SK-N-SH (cell line): ENCODE measurements around the gene TNNC1. TPM values are rescaled to one million over a fixed set of nuclear protein-coding genes. Genes with fewer than 3 reads are reported as not detected.

Experiments used
- CTCF ChIA-PET: fragments of 300-600, 350-600 bp; formaldehyde crosslinking; extraction: SDS; loops from one replicate; lab custom pipeline; 2021; lab: Yijun Ruan, JAX
- POLR2A ChIA-PET: fragments of 350-600 bp; sonication (Branson Sonifier 250); formaldehyde crosslinking; extraction: SDS; loops from one replicate; lab custom pipeline; 2020; ENCODE audit warnings: antibody characterized with exemption, inconsistent platforms; lab: Yijun Ruan, JAX
- DNase-seq: peaks from one replicate; pipeline ENCODE4 v3.0.0; 2012
- H2AFZ ChIP-seq: fragments of 200-600 bp; sonication (generic); 2 replicates; pipeline ENCODE4 v1.8.1; 2016; ENCODE audit warnings: antibody characterized with exemption, mild to moderate bottlenecking, low read depth
- H3F3A ChIP-seq: fragments of 200-600 bp; sonication (generic); replicated peaks from 2 replicates; pipeline ENCODE3; 2016; ENCODE audit warnings: antibody characterized with exemption, mild to moderate bottlenecking; ENCODE audit not compliant: insufficient read depth
- H3K27ac ChIP-seq, 2 experiments: fragments of 200-500 bp in 1 of 2; fragments of 200-600 bp in 1 of 2; sonication (Bioruptor generic) in 1 of 2; sonication (generic), shearing (Covaris generic) in 1 of 2; 2 replicates each; pipeline versions ENCODE4 v1.5.1 to v1.6.1; 2014 to 2016; ENCODE audit warnings: low read depth in 2 of 2, inconsistent platforms in 1 of 2, low read length in 1 of 2, mild to moderate bottlenecking in 1 of 2, mixed read lengths in 1 of 2
- H3K27me3 ChIP-seq: fragments of 200-600 bp; sonication (generic), shearing (Covaris generic); 2 replicates; pipeline ENCODE4 v1.6.1; 2016; ENCODE audit warnings: mixed run types; ENCODE audit not compliant: insufficient read depth
- H3K36me3 ChIP-seq, 2 experiments: fragments of 200-500 bp in 1 of 2; fragments of 200-600 bp in 1 of 2; sonication (Bioruptor generic) in 1 of 2; sonication (generic) in 1 of 2; replicated peaks in 1 of 2; 2 replicates each; pipeline versions ENCODE3 to v1.5.1; 2014 to 2016; ENCODE audit warnings: low read length in 1 of 2, mild to moderate bottlenecking in 1 of 2; ENCODE audit not compliant: insufficient read depth in 2 of 2, control insufficient read depth in 1 of 2
- H3K4me1 ChIP-seq, 2 experiments: fragments of 200-500 bp in 1 of 2; fragments of 200-600 bp in 1 of 2; sonication (Bioruptor generic) in 1 of 2; sonication (generic), shearing (Covaris generic) in 1 of 2; 2 replicates each; pipeline versions ENCODE4 v1.5.1 to v1.6.1; 2014 to 2016; ENCODE audit warnings: low read depth in 1 of 2, low read length in 1 of 2, mixed run types in 1 of 2; ENCODE audit not compliant: insufficient read depth in 2 of 2, control insufficient read depth in 1 of 2
- H3K4me2 ChIP-seq: fragments of 200-600 bp; sonication (generic), shearing (Covaris generic); 2 replicates; pipeline ENCODE4 v1.6.1; 2017; ENCODE audit warnings: mixed run types
- H3K4me3 ChIP-seq, 2 experiments: fragments of 200-500 bp in 1 of 2; fragments of 200-600 bp in 1 of 2; sonication (Bioruptor generic) in 1 of 2; sonication (generic), shearing (Covaris generic) in 1 of 2; 2 replicates each; pipeline versions ENCODE4 v1.5.1 to v1.8.1; 2014 to 2016; ENCODE audit warnings: low read depth in 2 of 2, inconsistent platforms in 1 of 2, low read length in 1 of 2, mild to moderate bottlenecking in 1 of 2, mixed read lengths in 1 of 2, moderate library complexity in 1 of 2
- H3K79me2 ChIP-seq: fragments of 200-600 bp; sonication (generic); 2 replicates; pipeline ENCODE4 v1.8.1; 2017; ENCODE audit warnings: mild to moderate bottlenecking; ENCODE audit not compliant: insufficient read depth
- H3K9ac ChIP-seq: fragments of 200-600 bp; sonication (generic); 2 replicates; pipeline ENCODE4 v1.6.1; 2017; ENCODE audit warnings: mixed run types
- H3K9me2 ChIP-seq: fragments of 200-600 bp; sonication (generic); 2 replicates; pipeline ENCODE4 v1.6.1; 2017; ENCODE audit warnings: mixed run types
- H3K9me3 ChIP-seq: fragments of 200-600 bp; sonication (generic); 2 replicates; pipeline ENCODE4 v1.6.1; 2017; ENCODE audit warnings: mixed run types, mild to moderate bottlenecking, moderate library complexity
- H4K20me1 ChIP-seq: fragments of 200-600 bp; sonication (generic); 2 replicates; pipeline ENCODE4 v1.6.1; 2017; ENCODE audit warnings: mild to moderate bottlenecking, mixed run types; ENCODE audit not compliant: insufficient read depth
- CHD2 ChIP-seq: fragments of 150-350 bp; IDR thresholded peaks from 2 replicates; pipeline ENCODE4 v1.6.1; 2018; ENCODE audit warnings: low read length; ENCODE audit not compliant: partially characterized antibody
- CTCF ChIP-seq: fragments of 200-600 bp; sonication (generic); IDR thresholded peaks from 2 replicates; pipeline ENCODE4 v1.6.1; 2017; ENCODE audit warnings: antibody characterized with exemption, mild to moderate bottlenecking, moderate library complexity
- FOSL2 ChIP-seq: IDR thresholded peaks from 2 replicates; pipeline ENCODE4 v1.4.0; 2012; ENCODE audit warnings: low read depth, mild to moderate bottlenecking, moderate library complexity, borderline replicate concordance
- FOXM1 ChIP-seq: IDR thresholded peaks from 2 replicates; pipeline ENCODE4 v1.4.0; 2012; ENCODE audit warnings: low read depth, mild to moderate bottlenecking
- NFIC ChIP-seq: IDR thresholded peaks from 2 replicates; pipeline ENCODE4 v1.4.0; 2012; ENCODE audit warnings: borderline replicate concordance
- PBX3 ChIP-seq: IDR thresholded peaks from 2 replicates; pipeline ENCODE4; 2012
- POLR2AphosphoS5 ChIP-seq: IDR thresholded peaks from 2 replicates; pipeline ENCODE4 v1.6.1; 2012; ENCODE audit warnings: low read depth, low read length
- TAF1 ChIP-seq: IDR thresholded peaks from 2 replicates; pipeline ENCODE4 v1.6.1; 2012; ENCODE audit warnings: low read depth, mild to moderate bottlenecking, low read length, moderate library complexity, borderline replicate concordance
- USF1 ChIP-seq: IDR thresholded peaks from 2 replicates; pipeline ENCODE4 v1.4.0; 2012; ENCODE audit warnings: low read depth, borderline replicate concordance
- ZBTB33 ChIP-seq: IDR thresholded peaks from 2 replicates; pipeline ENCODE4 v1.4.0; 2012; ENCODE audit warnings: low read depth, borderline replicate concordance
- WGBS: methylation state at CpG from one replicate; pipeline ENCODE4 v1.1.6; 2017; ENCODE audit warnings: low lambda C conversion rate; 5-methylcytosine and 5-hydroxymethylcytosine counted together
- polyA plus RNA-seq, 3 experiments: library from polyadenylated mRNA; depleted of rRNA; stranded (reverse); fragments of >200 nt; gene quantifications; 2 replicates each; pipeline ENCODE4 v1.2.3, GENCODE V29; 2012
- TF ChIP-seq, protein P1 (sequence below): IDR thresholded peaks from 2 replicates; pipeline ENCODE4 v1.6.1; 2012; ENCODE audit warnings: mild to moderate bottlenecking, low read depth, low read length, moderate library complexity

Gene TNNC1
- polyA plus RNA-seq, 1 of the 3 experiments (the other 2 are of a cell fraction): 2.6 TPM

DNA sequence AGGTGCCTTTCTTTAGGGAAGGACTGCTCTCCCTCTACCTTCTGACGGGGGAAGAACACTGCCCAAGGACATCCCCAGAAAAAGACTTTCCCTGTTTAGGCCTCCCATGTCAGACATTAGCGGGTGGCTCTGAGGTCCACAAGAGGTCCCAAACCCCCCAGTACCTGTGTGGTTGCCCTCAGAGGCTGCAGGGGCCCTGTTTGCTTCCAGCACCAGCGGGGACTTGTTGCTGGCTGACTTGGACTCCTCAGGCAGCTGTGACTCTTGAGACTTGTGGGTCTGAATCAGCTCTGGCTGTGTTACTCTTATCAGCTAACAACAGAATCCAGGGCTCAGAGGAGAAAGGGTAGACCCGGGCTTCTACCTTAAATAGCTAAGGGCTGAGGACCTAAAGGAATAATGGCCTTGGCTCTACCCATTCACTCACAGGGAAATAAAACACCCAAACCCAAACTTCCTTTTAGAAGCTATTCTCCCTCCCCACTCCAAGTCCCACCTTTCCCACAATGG is 48.2 kb downstream of the TNNC1 start (continued):
- TF ChIP-seq USF1: no peak

DNA sequence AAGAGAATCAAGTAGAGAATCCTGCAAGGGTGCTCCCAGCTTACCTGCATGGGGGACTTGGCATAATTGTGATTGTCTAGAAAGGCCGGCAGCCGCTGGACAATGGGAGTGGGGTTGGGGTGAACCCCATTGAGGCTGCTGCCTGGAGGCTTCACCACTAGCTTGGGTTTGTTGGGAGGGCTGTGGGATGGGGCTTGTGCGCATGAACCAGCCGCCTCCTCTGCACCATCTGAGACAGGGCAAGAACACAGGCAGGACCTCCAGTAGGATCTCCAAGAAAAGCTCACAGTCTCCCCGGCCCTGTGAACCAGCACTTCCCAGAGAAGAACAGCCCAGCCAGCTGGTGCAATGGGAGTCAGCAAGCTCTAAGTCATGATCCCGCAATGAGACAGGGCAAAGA is 48.8 kb downstream of the TNNC1 start:
- H3K4me3 ChIP-seq: no peak overlapping the region
- no peak overlapping the region for H3K4me2 ChIP-seq
- no peaks in the 10 kb centered on the region for H4K20me1 ChIP-seq
- POLR2A ChIA-PET: no interaction called here
- CTCF ChIA-PET: interaction anchor here (1.3 to 1.4 kb wide), 2 partner anchors 32 to 42 kb away, joined by 3 to 5 read pairs; no protein-coding TSS in a partner anchor
- no peak overlapping the region for H3K9ac ChIP-seq
- peaks cover 27% of the 10 kb centered on the region for H3K79me2 ChIP-seq
- no peak overlapping the region for H2AFZ ChIP-seq
- peaks cover 32 to 80% of the 10 kb centered on the region in 2 experiments for H3K36me3 ChIP-seq
- no peaks in the 10 kb centered on the region for H3K9me3 ChIP-seq
- TF ChIP-seq FOXM1 (no peak), CHD2 (no peak), PBX3 (no peak), FOSL2 (no peak), CTCF (no peak), POLR2AphosphoS5 (no peak), TAF1 (no peak), ZBTB33 (no peak), NFIC (no peak)
- TF ChIP-seq, protein P1, sequence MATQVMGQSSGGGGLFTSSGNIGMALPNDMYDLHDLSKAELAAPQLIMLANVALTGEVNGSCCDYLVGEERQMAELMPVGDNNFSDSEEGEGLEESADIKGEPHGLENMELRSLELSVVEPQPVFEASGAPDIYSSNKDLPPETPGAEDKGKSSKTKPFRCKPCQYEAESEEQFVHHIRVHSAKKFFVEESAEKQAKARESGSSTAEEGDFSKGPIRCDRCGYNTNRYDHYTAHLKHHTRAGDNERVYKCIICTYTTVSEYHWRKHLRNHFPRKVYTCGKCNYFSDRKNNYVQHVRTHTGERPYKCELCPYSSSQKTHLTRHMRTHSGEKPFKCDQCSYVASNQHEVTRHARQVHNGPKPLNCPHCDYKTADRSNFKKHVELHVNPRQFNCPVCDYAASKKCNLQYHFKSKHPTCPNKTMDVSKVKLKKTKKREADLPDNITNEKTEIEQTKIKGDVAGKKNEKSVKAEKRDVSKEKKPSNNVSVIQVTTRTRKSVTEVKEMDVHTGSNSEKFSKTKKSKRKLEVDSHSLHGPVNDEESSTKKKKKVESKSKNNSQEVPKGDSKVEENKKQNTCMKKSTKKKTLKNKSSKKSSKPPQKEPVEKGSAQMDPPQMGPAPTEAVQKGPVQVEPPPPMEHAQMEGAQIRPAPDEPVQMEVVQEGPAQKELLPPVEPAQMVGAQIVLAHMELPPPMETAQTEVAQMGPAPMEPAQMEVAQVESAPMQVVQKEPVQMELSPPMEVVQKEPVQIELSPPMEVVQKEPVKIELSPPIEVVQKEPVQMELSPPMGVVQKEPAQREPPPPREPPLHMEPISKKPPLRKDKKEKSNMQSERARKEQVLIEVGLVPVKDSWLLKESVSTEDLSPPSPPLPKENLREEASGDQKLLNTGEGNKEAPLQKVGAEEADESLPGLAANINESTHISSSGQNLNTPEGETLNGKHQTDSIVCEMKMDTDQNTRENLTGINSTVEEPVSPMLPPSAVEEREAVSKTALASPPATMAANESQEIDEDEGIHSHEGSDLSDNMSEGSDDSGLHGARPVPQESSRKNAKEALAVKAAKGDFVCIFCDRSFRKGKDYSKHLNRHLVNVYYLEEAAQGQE: no peak
- H3K4me1 ChIP-seq: peaks cover 0 to 17% of the 10 kb centered on the region in 2 experiments; a peak in 2 of 4 replicates
- H3F3A ChIP-seq: no peaks in the 10 kb centered on the region
- 92% methylated on average over 3 of the region's 6 CpGs for WGBS
- H3K27me3 ChIP-seq: no peaks in the 10 kb centered on the region
- H3K9me2 ChIP-seq: no peaks in the 10 kb centered on the region
- peak; percentile 12 for DNase-seq
- H3K27ac ChIP-seq: no peak overlapping the region
